Amygdala (tissue), 56 donors: Measurements from ENCODE around the gene ENO1.

Experiments used
- DNase-seq, 56 donors: peaks; one replicate each; lab custom pipeline; 2025; lab: John Stamatoyannopoulos, UW

ENO1 gene

DNA sequence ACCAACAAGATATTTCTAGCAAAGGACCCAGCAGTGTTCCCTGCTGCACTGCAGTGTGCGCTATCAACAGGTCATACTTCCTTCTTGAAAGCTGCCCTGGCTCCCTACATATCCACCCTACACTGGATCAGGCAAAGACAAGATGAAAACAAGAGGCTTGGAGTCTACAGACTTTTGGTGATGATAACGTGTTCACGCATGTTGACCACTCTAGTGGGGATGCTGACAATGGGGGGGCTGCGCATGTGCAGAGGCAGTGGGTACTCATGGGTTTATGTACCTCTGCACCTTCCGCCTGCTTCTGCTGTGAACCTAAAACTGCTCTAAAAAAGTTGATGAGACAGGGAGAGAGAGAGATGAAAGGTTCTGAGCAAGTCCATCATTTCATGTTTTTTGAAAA is 5.5 kb downstream of the ENO1 start:
- no peak for DNase-seq

DNA sequence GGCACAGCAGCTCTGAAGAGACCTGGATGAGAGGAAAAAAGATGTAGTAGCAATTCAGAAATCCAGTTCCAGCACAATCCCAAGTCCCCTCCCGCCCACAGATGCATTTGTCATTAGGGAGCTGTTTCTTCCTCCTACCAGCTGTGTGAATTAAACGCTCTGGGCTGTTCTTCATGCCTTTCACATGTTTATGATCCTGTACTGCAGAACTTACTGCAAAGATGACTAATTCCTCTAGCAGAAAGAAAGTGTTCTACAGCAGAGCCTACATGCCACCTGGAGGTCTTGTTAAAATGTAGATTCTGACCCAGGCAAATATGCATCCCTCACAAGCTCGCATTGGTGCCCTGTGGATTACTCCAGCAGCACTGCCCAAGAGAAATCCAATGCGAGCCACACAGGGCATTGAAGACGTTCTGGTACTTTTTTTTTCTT is 6.5 kb downstream of the ENO1 start:
- DNase-seq: peak in 2 of 56 donors; percentile 30 to 42

DNA sequence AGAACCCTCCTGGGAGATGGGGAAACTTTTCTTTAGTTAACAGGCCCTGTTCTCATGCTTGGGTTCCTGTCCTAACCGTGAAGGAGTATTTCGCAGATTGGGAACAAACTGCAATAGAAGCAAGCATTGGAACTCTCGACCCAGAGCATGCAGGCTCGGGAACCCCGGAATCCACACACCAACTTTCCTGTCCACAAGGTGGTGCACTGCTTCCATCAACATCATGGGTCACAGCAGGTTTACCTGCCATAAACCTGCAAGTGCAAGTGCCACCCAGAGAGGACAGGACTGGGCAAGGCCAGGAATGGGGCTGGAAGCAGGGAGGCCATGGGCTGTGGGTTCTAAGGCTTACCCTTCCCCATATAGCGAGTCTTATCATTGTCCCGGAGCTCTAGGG is 6.9 kb downstream of the ENO1 start:
- DNase-seq: no peak

DNA sequence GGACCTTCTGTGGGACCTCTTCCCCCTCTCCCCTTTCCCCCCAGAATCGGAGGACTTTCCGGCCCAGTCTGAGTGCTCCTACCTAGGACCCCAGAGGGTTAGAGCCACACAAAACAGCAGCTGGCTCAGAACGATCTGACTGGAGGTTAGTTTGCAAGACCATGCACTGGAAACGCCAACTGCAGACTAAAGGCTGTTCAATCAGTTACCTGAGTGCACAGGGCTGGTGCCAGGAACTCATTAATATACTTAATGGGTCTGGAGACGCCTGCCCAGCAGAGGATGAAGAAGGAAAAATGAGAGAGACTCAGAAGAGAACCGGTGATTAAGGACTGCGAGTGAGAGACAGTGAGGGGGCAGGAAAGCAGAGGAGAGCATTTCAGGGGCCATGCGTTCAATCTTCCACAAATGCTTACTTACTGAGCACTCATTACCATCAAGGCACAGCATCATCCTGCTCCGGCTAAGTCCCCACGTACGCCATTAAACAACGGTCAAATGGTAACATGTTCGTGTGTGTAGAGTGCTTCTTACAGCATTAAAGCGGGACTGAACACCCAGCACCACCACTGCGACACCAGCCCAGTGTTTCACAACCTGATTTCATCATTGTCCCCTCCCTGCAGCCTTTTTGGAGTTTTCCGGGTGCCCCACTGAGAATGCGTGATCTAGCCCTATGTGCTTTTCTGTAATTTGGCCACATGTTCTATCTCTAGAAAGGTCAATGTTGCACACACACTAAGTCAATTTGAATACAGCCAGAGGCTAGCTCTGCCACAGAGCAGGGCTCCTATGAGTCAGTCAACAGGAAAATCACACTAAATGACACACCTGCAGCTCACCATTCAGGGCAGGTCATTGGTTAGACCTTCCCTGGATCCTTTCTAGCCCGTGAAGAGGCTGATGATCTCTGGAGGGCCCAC is 7.6 kb downstream of the ENO1 start:
- no peak for DNase-seq

DNA sequence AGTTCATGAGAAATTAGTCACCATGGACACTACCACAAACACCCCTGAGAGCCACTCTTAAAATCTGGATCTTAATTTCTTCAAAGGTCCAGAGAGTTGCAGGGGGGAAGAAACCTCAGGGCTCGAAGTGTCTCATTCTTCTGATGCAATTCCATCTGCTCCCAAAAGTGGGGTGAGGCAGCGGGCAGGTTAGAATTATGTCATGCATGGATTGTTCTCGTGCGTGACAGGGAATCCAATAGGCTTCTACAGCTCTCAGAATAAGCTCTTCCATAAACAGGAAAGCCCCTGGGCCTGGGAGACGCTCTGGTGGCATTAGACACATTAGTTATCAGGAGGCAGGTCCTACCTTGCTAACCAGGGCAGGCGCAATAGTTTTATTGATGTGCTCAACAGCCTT is 8.4 kb downstream of the ENO1 start:
- DNase-seq: no peak

DNA sequence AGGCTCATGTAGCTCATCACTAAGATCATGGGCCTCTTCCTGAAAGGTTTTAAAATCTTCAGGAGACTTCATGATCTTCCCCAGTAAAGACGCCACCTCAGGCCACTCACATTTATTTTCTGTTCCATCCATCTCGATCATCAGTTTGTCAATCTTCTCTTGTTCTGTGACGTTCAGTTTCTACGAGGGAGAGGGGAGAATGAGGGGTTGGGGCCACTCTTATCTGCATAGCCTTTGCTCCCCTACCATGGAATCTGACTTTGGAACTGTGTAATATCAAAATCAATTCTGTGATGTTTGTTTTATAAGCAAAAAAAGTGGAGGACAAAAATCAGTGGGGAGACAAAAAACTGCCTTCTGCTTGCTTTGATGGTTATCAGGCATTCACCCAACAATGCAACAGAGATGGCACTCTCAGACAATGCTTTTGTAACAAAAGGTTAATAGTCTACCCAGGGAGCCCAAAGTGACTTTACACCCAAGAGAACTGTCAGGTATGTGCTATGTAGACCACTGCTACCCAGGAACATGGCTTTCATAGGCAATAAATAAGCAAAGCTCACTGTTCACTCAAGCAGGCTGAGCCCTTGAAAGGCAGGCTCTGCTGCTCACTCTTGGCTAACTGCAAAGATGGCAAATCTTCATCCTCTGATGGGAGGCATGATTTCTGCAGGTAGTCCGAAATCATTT is 10.5 kb downstream of the ENO1 start:
- DNase-seq: no peak

DNA sequence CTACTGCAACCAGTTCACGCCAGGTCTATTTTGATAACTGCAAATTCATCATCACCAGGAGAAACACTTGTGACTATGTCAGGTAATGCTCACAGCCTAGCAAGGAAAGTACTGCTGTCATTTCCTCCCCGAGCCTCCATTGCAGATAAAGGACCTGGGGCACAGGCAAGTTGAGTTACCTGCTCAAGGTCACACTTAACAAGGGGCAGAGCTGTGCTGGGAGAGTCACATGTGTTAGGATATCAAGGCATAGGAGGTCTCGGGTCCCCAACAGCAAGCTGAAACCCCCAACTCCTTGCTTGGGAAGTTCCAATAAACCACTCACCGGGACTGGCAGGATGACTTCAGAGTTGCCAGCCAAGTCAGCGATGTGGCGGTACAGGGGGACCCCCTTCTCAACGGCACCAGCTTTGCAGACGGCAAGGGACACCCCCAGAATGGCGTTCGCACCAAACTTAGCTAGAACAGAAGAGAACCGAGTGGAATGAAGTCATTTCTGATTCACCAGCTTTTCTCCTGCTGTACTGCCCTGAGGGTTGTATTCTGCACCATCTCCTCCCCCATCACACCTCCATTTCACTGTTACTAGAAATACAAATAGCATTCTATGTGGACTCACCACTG is 11.6 kb downstream of the ENO1 start:
- DNase-seq: peak in 2 of 56 donors; percentile 15 to 22

DNA sequence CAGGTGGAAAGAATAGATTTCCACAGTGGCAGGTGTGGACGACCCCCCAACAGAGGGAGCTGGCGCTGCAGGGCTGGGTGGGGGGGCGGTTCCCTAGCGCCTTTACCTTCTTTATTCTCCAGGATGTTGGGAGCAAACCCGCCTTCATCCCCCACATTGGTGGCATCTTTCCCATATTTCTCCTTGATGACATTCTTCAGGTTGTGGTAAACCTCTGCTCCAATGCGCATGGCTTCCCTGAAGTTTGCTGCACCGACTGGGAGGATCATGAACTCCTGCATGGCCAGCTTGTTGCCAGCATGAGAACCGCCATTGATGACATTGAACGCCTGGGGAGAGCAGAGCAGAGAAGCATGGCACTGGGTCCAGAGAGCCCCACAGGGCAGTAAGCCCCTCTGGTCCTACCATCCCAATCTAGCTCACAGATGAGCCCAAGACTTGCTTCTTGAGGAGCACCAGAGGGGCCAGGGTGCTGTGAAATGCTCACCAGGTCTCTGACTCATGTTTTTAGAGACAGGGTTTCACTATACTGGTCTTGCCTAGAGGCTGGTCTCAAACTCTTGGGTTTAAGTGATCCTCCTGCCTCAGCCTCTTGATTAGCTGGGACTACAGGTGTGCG is 12.2 kb downstream of the ENO1 start:
- DNase-seq: no peak

DNA sequence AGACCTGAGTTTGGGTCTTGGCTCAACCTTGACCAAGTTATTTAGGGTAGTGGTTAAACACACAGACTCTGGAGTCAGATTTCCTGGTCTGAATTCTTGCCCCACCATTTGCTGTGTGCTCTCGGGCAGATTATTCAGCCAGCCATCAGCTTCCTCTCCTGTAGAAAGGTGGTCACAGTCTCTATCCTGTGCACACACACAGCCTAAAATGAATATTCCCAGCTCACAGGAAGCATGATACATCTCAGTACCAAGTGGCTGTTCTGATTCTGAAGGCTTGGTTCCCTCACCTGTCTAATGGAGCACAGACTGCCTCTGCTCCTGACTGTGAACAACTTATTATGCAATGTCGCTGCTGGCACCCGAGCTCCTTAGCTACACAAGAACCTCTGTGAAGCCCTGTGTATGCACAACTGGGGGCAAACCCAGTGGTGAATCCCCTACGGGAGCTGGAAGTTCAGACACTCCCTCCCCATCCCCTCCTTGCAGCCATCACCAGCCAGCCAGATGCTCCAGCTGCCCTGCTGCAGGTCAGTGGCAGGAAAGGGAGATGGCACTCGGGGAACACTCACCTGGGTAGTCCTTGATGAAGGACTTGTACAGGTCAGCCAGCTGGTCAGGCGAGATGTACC is 13.7 kb downstream of the ENO1 start:
- no peak for DNase-seq

DNA sequence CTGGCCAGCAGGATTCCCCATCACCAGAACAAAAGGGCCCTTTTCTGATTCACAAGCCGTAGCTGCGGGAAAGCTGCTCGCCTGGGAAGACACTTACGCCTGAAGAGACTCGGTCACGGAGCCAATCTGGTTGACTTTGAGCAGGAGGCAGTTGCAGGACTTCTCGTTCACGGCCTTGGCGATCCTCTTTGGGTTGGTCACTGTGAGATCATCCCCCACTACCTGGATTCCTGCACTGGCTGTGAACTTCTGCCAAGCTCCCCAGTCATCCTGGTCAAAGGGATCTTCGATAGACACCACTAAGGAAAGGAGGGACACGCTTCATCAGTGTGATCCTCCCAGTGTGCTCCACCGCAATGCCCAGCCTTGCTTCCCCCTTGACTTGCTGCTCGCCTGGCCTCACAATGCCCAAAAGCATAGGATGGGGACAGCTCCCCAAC is 14.7 kb downstream of the ENO1 start:
- no peak for DNase-seq

DNA sequence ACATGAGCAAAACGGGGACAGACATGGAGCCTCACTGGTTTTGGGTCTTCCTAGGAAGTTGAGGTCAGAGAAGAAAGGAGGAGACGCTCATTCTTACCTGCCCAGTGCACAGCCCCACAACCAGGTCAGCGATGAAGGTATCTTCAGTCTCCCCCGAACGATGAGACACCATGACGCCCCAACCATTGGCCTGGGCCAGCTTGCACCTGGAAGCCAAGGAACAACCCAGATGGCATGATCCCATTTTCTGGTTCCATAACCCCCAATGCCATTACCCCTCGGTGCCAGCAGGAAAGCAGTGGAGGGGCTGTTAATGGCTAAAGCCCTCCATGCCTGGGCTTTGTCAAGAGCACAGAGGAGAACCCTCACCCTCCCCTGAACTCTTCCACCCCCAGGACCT is 15.3 kb downstream of the ENO1 start:
- no peak for DNase-seq

DNA sequence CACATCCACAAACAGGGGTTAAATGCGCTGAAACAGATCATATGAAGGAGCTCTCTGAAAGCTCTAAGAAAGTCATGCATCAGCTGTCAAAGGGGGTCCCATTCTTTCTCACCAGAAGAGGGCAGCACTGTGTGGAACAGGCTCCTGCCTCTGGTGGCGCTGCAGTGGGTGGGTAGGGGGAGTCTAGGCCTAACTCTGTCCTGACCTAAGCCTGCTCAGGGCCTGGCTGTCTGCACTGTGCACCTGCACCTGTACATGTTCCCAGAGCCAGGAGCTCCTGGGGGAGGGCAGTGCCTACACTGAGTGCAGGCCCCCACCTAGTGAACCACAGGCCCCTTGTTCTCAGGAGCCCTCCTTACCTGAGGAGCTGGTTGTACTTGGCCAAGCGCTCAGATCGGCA is 16.0 kb downstream of the ENO1 start:
- no peak for DNase-seq

DNA sequence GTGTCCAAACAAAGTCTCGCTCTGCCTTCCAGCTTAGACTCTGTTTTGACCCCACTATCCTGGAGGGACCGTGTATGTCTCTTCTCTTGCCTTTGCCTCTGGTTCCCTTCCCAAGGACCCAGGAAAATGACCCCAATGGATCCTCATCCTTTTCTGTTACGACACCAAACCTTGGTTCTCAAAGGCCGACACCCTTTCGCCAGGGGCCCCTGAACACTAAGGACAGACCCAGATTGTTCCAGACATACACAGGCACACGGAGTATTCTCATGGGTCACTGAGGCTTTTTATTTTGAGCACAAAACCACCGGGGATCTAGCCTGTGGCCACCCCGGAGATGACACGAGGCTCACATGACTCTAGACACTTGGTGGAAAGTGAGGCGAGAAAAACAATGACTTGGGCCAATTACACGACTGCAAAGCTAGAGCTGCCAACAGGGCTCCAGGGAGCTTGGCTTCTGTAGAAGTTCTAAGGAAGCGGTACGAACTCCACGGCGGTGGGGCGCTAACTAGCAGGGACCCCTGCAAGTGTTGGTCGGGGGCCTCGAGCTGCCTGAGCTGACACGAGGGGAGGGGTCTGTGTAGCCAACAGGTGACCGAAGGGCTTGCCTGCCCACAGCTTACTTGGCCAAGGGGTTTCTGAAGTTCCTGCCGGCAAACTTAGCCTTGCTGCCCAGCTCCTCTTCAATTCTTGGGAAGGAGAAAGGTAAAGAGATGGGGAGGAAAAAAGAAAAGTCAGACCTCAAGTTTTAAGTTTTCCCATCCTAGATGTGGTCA is 17.6 kb downstream of the ENO1 start:
- DNase-seq: peak in 2 of 56 donors; percentile 12 to 21

DNA sequence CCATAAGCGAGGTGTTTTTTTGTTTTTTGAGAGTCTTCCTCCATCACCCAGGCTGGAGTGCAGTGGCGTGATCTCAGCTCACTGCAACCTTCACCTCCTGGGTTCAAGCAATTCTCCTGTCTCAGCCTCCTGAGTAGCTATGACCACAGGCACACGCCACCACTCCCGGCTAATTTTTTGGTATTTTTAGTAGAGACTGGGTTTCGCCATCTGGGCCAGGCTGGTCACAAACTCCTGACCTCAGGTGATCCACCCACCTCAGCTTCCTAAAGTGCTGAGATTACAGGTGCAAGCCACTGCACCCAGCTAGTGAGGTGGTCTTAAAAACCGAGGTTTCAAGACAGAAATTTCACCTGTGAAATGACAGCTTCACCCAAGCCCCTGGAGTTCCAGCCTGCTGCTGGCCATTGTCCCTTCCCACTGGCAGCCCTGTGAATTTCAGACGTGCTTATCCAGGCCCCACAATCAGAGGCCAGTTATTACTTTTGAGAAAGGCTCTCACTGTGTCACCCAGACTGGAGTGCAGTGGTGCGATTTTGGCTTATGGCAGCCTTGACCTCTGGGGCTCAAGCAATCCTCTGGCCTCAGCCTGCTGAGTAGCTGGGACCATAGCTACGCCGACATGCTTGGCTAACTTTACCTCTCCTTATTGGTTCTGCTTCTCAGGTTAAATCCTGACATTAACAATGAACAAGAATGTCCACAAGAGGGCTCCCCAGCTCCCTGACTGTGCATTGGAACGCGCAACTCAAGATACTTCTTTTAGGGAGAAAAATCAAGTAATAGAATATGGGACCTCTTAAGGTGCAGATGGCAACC is 19.4 kb downstream of the ENO1 start:
- DNase-seq: peak in 12 of 56 donors; percentile 5 to 62 (median 26)

DNA sequence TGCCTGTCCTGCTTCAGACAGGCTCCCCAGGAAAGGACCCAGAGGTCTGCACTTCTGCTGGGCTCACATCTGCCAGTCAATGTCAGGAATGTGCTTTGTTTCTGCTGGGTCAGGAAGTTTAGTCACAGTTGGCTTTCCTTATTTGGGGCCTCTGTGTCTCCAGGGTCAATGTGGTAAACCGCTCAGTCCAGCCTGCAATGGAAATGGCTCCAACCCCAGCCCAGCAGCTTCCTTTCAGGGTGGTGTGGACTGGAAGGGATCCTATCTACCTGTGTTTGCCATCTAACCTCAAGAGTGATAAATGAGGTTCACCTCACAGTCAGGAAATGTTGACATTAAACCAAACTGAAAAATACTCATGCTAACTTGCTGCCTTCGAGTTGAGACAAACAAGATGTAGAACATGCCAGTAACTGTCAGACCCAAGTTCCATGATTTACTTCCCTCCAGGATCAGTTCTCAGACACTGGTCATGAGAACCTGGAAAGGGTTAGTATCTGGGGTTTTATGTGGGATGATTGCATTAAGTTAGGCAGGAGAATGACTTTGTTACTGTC is 20.3 kb downstream of the ENO1 start:
- DNase-seq: no peak

DNA sequence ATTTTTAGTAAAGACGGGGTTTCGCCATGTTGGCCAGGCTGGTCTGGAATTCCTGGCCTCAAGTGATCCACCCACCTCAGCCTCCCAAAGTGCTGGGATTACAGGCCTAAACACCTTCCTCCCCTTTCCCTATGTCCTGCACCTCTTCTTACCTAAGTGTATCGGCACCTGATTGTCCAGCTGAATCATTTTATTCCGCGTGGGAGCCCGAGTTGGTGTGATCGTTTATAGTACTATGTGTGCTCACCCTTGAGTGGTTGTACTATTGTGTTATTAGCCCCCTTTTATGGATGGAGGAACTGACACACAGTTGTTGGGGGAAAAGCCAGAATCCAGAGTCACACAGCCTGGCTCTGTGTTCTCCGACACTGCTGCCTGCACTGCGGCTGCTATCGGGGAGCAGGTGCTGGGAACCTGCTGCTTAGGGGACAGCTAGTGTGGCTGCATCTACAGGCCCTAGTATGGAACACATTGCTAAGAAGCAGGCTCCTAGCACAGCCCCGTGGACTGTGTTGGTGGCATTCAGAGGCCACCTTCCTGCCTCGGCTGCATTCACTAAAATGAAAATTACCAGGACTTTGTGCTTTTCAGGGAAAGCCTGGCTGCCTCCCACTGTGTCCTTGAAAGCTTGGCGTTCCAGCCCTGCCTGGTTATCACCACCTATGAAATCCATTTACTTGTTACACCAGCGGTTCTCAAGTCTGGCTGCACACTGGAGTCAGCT is 21.6 kb downstream of the ENO1 start:
- DNase-seq: no peak

DNA sequence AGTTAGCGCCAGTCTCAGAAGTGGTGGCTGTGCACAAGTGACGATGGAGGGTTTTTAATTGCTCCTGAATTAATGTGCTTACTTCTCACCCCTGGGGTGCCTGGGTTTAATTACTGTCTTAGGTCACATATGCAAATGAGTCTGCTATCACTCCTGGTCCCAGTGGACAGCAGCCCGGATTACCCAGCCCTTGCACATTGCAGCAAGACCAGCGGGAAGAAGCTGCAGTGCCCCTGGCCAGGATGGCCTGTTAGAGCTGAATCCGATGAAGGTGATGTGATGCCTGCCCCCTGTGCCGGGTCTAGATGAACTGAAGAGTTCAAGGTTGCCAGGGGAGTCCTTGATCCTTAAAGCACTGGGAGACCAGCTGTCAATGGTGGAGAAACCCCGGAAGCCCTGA is 24.2 kb downstream of the ENO1 start:
- no peak for DNase-seq

DNA sequence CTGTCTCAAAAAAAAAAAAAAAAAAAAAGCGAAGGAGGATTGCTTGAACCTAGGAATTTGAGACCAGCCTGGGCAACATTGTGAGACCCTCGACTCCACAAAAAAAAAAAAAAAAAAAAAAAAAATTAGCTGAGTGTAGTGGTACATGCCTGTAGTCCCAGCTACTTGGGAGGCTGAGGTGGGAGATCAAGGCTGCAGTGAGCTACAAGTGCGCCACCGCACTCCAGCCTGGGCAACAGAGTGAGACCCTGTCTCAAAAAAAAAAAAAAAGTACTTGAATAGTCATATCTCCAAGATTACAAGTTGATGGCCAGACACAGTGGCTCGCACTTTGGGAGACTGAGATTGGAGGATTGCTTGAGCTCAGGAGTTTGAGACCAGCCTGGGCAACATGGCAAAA is 27.4 kb downstream of the ENO1 start:
- no peak for DNase-seq
